Cardiac muscle cell (in vitro differentiated cells and primary cell): ENCODE measurements around the gene CFAP46. TPM values are rescaled to one million over a fixed set of nuclear protein-coding genes. Genes with fewer than 3 reads are reported as not detected.

Experiments used
- DNase-seq, 2 donors: peaks; one replicate each; pipeline versions ENCODE4 v3.0.0 to v3.0.0-alpha.2; 2010 to 2017; ENCODE audit warnings: low read depth in 1 of 2, low spot score in 1 of 2
- H3K27ac ChIP-seq: fragments of 200-600 bp; sonication (generic); 2 replicates; pipeline ENCODE4 v1.5.1; 2016
- H3K27me3 ChIP-seq: fragments of 200-600 bp; sonication (generic); 2 replicates; pipeline ENCODE4 v1.6.0; 2016; ENCODE audit warnings: control low read depth
- H3K36me3 ChIP-seq: fragments of 200-600 bp; sonication (generic); 2 replicates; pipeline ENCODE4 v1.5.1; 2016; ENCODE audit warnings: control low read depth
- H3K4me1 ChIP-seq: fragments of 200-600 bp; sonication (generic); 2 replicates; pipeline ENCODE4 v1.8.1; 2017; ENCODE audit warnings: low read depth, mild to moderate bottlenecking, mixed run types
- H3K4me3 ChIP-seq: fragments of 200-600 bp; sonication (generic); 2 replicates; pipeline ENCODE4 v1.5.1; 2016; ENCODE audit warnings: mild to moderate bottlenecking
- H3K9me3 ChIP-seq: fragments of 200-600 bp; sonication (generic); 2 replicates; pipeline ENCODE4 v1.5.1; 2017; ENCODE audit warnings: low read depth, mild to moderate bottlenecking, control low read depth
- polyA plus RNA-seq: library from polyadenylated mRNA; unstranded; fragments of >200 nt; fragmentation: Nextera tagmentation; extraction: Ambion mirVana; gene quantifications from 2 replicates; pipeline ENCODE4 v1.2.1, GENCODE V29; 2016
- total RNA-seq: library from RNA; depleted of rRNA; stranded (reverse); fragments of >200 nt; gene quantifications from 2 replicates; pipeline ENCODE4 v1.2.3, GENCODE V29; 2016
- TF ChIP-seq, protein P1 (sequence below): IDR thresholded peaks from 2 replicates; pipeline ENCODE4 v1.5.1; 2012; ENCODE audit warnings: low read depth, mild to moderate bottlenecking, low read length

Gene CFAP46
- total and polyA plus RNA-seq, 2 experiments from 2014 or later, result 2.8 to 4.5 TPM

DNA sequence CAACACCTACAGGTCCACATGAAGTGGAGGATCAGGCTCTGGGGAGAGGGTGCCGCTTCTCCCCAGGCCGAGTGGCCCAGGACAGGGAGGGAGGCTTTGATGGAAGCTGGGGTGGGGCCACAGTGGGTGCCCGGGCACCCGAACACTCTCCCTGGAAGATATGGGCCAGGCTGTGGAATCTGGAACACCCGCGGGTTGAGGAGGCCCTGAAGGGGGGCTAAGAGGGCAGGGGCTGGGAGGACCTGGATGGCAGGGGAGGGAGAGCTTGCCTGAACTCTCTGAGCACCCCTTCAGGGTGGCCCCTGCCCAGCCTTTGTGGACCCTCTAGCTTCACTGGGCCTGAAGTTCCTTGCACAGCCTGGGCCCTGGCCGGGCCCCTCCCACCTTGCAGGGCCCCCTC is 151.9 kb downstream of the CFAP46 start:
- Histone ChIP-seq H3K27me3 (peaks cover 79% of the 10 kb centered on the region), H3K27ac (no peak overlapping the region), H3K4me1 (peaks cover 3% of the 10 kb centered on the region), H3K9me3 (no peaks in the 10 kb centered on the region), H3K36me3 (no peaks in the 10 kb centered on the region), H3K4me3 (no peak overlapping the region)
- no peak for DNase-seq
- TF ChIP-seq, protein P1, sequence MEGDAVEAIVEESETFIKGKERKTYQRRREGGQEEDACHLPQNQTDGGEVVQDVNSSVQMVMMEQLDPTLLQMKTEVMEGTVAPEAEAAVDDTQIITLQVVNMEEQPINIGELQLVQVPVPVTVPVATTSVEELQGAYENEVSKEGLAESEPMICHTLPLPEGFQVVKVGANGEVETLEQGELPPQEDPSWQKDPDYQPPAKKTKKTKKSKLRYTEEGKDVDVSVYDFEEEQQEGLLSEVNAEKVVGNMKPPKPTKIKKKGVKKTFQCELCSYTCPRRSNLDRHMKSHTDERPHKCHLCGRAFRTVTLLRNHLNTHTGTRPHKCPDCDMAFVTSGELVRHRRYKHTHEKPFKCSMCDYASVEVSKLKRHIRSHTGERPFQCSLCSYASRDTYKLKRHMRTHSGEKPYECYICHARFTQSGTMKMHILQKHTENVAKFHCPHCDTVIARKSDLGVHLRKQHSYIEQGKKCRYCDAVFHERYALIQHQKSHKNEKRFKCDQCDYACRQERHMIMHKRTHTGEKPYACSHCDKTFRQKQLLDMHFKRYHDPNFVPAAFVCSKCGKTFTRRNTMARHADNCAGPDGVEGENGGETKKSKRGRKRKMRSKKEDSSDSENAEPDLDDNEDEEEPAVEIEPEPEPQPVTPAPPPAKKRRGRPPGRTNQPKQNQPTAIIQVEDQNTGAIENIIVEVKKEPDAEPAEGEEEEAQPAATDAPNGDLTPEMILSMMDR, result no peak

DNA sequence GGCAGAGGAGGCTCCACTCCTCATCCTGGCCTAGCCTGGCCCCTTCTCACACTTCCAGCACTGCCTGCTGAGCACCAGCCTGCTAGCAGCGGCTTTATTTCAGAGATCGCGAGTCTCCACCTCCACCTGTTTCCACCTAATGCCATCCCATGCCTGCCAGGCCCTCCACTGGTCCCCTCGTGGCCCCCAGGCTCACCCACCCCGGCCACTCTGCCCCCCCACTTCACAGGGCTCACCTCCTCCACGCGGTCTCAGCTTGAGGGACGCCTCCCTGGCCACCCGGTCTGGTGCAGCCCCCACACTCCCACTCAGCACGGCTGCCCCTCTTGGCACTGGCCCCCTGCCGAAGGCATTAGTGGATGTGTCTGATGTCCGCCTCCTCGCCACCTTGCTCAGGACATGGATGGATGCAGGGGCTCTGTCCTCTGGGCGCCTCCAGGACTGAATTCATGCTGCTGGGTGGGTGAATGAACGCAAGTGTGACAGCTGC is 152.7 kb downstream of the CFAP46 start:
- Histone ChIP-seq H3K27me3 (peaks cover 87% of the 10 kb centered on the region), H3K4me3 (no peak overlapping the region)

DNA sequence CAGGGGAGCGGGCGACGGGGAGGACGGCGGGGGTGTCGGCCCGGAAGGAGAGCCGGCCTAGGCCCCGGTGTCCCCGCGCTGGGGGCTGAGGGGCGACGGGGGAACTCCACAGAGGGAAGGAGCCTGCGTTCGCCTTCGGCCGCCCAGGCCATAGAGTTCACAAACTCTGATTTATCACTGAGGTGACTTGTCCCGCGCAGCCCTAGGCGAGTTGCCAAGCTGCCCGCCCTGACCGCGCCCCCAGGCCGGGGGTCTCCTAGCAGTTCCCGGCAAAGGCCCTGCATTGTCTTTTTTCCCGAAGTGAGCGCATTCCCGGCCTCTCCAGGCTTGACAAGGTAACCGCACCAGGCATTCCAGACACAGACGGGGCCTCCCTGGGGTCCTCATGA is 153.5 kb downstream of the CFAP46 start:
- peak overlapping the region; percentile 23 for H3K4me3 ChIP-seq
- H3K36me3 ChIP-seq, result no peaks in the 10 kb centered on the region
- no peak for DNase-seq
- peaks cover 90% of the 10 kb centered on the region for H3K27me3 ChIP-seq
- TF ChIP-seq, protein P1, result no peak
- no peaks in the 10 kb centered on the region for H3K9me3 ChIP-seq
- no peak overlapping the region for H3K27ac ChIP-seq
- H3K4me1 ChIP-seq, result peaks cover 3% of the 10 kb centered on the region

More for the DNA sequence above, 152.7 kb downstream of the CFAP46 start:
- no peak overlapping the region for H3K27ac ChIP-seq
- no peaks in the 10 kb centered on the region for H3K9me3 ChIP-seq
- DNase-seq, result no peak
- H3K36me3 ChIP-seq, result no peaks in the 10 kb centered on the region
- TF ChIP-seq, protein P1, result no peak
- peaks cover 3% of the 10 kb centered on the region for H3K4me1 ChIP-seq

DNA sequence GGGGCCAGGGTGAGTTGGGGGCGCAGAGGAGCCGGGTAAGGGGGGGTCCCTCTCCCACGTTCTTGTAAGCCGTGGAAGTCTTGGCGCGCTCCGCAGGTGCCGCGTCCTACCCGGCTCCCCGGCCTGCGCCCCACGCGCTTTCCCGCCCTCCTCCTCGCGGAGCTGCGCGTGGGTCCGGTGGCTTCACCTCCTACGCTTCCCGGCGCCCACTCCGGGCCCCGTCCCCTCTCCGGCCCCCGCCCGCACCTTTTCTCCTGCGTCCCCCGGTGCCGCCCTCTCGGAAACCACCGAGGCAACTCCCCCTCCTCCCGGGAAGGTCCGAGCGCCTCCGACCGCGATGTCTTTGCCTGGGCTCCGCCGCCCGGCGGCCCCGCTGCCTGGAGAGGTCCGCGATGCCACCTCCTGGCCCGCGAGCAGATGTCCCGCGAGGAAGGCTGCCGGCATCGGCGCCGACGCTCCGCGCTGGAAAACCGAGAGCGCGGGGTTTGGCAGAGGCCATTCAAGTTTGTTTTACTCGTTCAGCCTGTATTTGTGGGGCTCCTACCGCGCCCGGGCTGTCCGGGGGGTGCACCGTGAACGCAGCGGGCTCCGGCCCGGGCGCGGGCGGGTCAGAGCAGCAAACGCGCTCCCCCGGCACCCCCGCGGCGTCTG is 154.1 kb downstream of the CFAP46 start:
- Histone ChIP-seq H3K27me3 (peaks cover 90% of the 10 kb centered on the region), H3K27ac (no peak overlapping the region), H3K4me3 (peak overlapping the region; percentile 23), H3K4me1 (peaks cover 3% of the 10 kb centered on the region), H3K9me3 (no peaks in the 10 kb centered on the region), H3K36me3 (no peaks in the 10 kb centered on the region)
- TF ChIP-seq, protein P1, result peak; percentile 16
- DNase-seq, result peak; percentile 22 to 49

GRCh38 chr10:132787495-132788179 is 154.7 kb downstream of the CFAP46 start:
- Histone ChIP-seq H3K27ac (no peak overlapping the region), H3K36me3 (no peaks in the 10 kb centered on the region), H3K4me1 (peaks cover 3% of the 10 kb centered on the region), H3K4me3 (peak overlapping the region; percentile 23), H3K9me3 (no peaks in the 10 kb centered on the region), H3K27me3 (peaks cover 90% of the 10 kb centered on the region)
- DNase-seq, result peak in 1 of 2 donors; percentile 70
- TF ChIP-seq, protein P1, result no peak
